ENCODE measurements around the gene ERCC6. TPM values are rescaled to one million over a fixed set of nuclear protein-coding genes. Genes with fewer than 3 reads are reported as not detected.
A peak's percentile ranks its signal among the peaks of the same experiment; 100 is the strongest.

Gene ERCC6
- total RNA-seq, 3 donors from 2014 or later, result 10.8 to 12.4 (median 11.1) TPM

GRCh38 chr10:49560526-49560925 is 21.6 kb upstream of the ERCC6 start:
- no peak overlapping the region for H3K4me3 Mint-ChIP-seq
- DNase-seq, result no peak
- no peak for ATAC-seq
- peaks cover 32% of the 10 kb centered on the region for H3K27me3 Mint-ChIP-seq (ENCODE audit: low read depth)
- peaks cover 2% of the 10 kb centered on the region for H3K9me3 Mint-ChIP-seq
- H3K4me1 Mint-ChIP-seq (ENCODE audit: low read depth), result no peaks in the 10 kb centered on the region
- H3K36me3 Mint-ChIP-seq (ENCODE audit: insufficient read depth), result no peaks in the 10 kb centered on the region

- DNase-seq (no peak), ATAC-seq (no peak)
- Mint-ChIP-seq H3K36me3 (ENCODE audit: insufficient read depth) (no peaks in the 10 kb centered on the region), H3K4me3 (no peak overlapping the region), H3K9me3 (peaks cover 7% of the 10 kb centered on the region), H3K27me3 (ENCODE audit: low read depth) (peaks cover 30% of the 10 kb centered on the region), H3K4me1 (ENCODE audit: low read depth) (no peaks in the 10 kb centered on the region)
Observed at GRCh38 chr10:49559476-49559875, 20.6 kb upstream of the ERCC6 start.

GRCh38 chr10:49558190-49558589 is 19.3 kb upstream of the ERCC6 start:
- Mint-ChIP-seq H3K27me3 (ENCODE audit: low read depth) (peaks cover 28% of the 10 kb centered on the region), H3K4me3 (no peak overlapping the region), H3K4me1 (ENCODE audit: low read depth) (no peaks in the 10 kb centered on the region), H3K9me3 (peaks cover 7% of the 10 kb centered on the region), H3K36me3 (ENCODE audit: insufficient read depth) (no peaks in the 10 kb centered on the region)
- no peak for ATAC-seq
- no peak for DNase-seq

GRCh38 chr10:49557681-49558080 is 18.8 kb upstream of the ERCC6 start:
- H3K27me3 Mint-ChIP-seq (ENCODE audit: low read depth), result peaks cover 25% of the 10 kb centered on the region
- ATAC-seq, result no peak
- H3K4me1 Mint-ChIP-seq (ENCODE audit: low read depth), result no peaks in the 10 kb centered on the region
- H3K36me3 Mint-ChIP-seq (ENCODE audit: insufficient read depth), result no peaks in the 10 kb centered on the region
- H3K9me3 Mint-ChIP-seq, result peaks cover 7% of the 10 kb centered on the region
- H3K4me3 Mint-ChIP-seq, result no peak overlapping the region
- no peak for DNase-seq

GRCh38 chr10:49556723-49557122 is 17.8 kb upstream of the ERCC6 start:
- H3K9me3 Mint-ChIP-seq, result peaks cover 7% of the 10 kb centered on the region
- H3K27me3 Mint-ChIP-seq (ENCODE audit: low read depth), result peaks cover 24% of the 10 kb centered on the region
- H3K4me3 Mint-ChIP-seq, result no peak overlapping the region
- ATAC-seq (no peak), DNase-seq (no peak)
- no peaks in the 10 kb centered on the region for H3K4me1 Mint-ChIP-seq (ENCODE audit: low read depth)
- H3K36me3 Mint-ChIP-seq (ENCODE audit: insufficient read depth), result no peaks in the 10 kb centered on the region

GRCh38 chr10:49552277-49552676 is 13.4 kb upstream of the ERCC6 start:
- Mint-ChIP-seq H3K9me3 (peaks cover 7% of the 10 kb centered on the region), H3K36me3 (ENCODE audit: insufficient read depth) (no peaks in the 10 kb centered on the region), H3K4me1 (ENCODE audit: low read depth) (no peaks in the 10 kb centered on the region), H3K27me3 (ENCODE audit: low read depth) (peaks cover 13% of the 10 kb centered on the region), H3K4me3 (no peak overlapping the region)
- DNase-seq (no peak), ATAC-seq (no peak)

- Mint-ChIP-seq H3K36me3 (ENCODE audit: insufficient read depth) (no peaks in the 10 kb centered on the region), H3K4me1 (ENCODE audit: low read depth) (no peaks in the 10 kb centered on the region), H3K4me3 (no peak overlapping the region), H3K9me3 (peaks cover 5% of the 10 kb centered on the region), H3K27me3 (ENCODE audit: low read depth) (peaks cover 12% of the 10 kb centered on the region)
- DNase-seq, result no peak
- ATAC-seq, result no peak
Observed at GRCh38 chr10:49550563-49550962, 11.6 kb upstream of the ERCC6 start.

GRCh38 chr10:49549640-49550346 is 10.9 kb upstream of the ERCC6 start:
- no peak overlapping the region for H3K4me3 Mint-ChIP-seq
- no peak for ATAC-seq
- no peaks in the 10 kb centered on the region for H3K4me1 Mint-ChIP-seq (ENCODE audit: low read depth)
- no peaks in the 10 kb centered on the region for H3K9me3 Mint-ChIP-seq
- no peak for DNase-seq
- peaks cover 12% of the 10 kb centered on the region for H3K27me3 Mint-ChIP-seq (ENCODE audit: low read depth)
- no peaks in the 10 kb centered on the region for H3K36me3 Mint-ChIP-seq (ENCODE audit: insufficient read depth)

- H3K4me3 Mint-ChIP-seq, result no peak overlapping the region
- ATAC-seq (no peak), DNase-seq (no peak)
- no peaks in the 10 kb centered on the region for H3K36me3 Mint-ChIP-seq (ENCODE audit: insufficient read depth)
- no peaks in the 10 kb centered on the region for H3K9me3 Mint-ChIP-seq
- peaks cover 8% of the 10 kb centered on the region for H3K4me1 Mint-ChIP-seq (ENCODE audit: low read depth)
- peaks cover 29% of the 10 kb centered on the region for H3K27me3 Mint-ChIP-seq (ENCODE audit: low read depth)
Observed at GRCh38 chr10:49543604-49544003, 4.7 kb upstream of the ERCC6 start.

GRCh38 chr10:49542353-49542752 is 3.4 kb upstream of the ERCC6 start:
- H3K4me3 Mint-ChIP-seq, result no peak overlapping the region
- H3K4me1 Mint-ChIP-seq (ENCODE audit: low read depth), result peaks cover 18% of the 10 kb centered on the region
- no peaks in the 10 kb centered on the region for H3K9me3 Mint-ChIP-seq
- H3K36me3 Mint-ChIP-seq (ENCODE audit: insufficient read depth), result no peaks in the 10 kb centered on the region
- DNase-seq, result no peak
- peaks cover 29% of the 10 kb centered on the region for H3K27me3 Mint-ChIP-seq (ENCODE audit: low read depth)
- ATAC-seq, result no peak

GRCh38 chr10:49541762-49542161 is 2.8 kb upstream of the ERCC6 start:
- no peak for DNase-seq
- Mint-ChIP-seq H3K4me3 (no peak overlapping the region), H3K9me3 (no peaks in the 10 kb centered on the region), H3K4me1 (ENCODE audit: low read depth) (peaks cover 19% of the 10 kb centered on the region), H3K27me3 (ENCODE audit: low read depth) (peaks cover 29% of the 10 kb centered on the region), H3K36me3 (ENCODE audit: insufficient read depth) (no peaks in the 10 kb centered on the region)
- ATAC-seq, result no peak

- no peaks in the 10 kb centered on the region for H3K9me3 Mint-ChIP-seq
- ATAC-seq, result no peak
- peak overlapping the region; percentile 86 for H3K4me3 Mint-ChIP-seq
Observed at GRCh38 chr10:49540056-49540797, 1.3 kb upstream of the ERCC6 start.

GRCh38 chr10:49539320-49539885 is 482 bp upstream of the ERCC6 start:
- Mint-ChIP-seq H3K4me3 (peak overlapping the region; percentile 86), H3K27me3 (ENCODE audit: low read depth) (peaks cover 26% of the 10 kb centered on the region), H3K4me1 (ENCODE audit: low read depth) (peaks cover 37% of the 10 kb centered on the region), H3K9me3 (no peaks in the 10 kb centered on the region), H3K36me3 (ENCODE audit: insufficient read depth) (peaks cover 5% of the 10 kb centered on the region)
- DNase-seq (no peak), ATAC-seq (peak; percentile 8 to 14)

More at GRCh38 chr10:49540056-49540797, 1.3 kb upstream of the ERCC6 start:
- Mint-ChIP-seq H3K27me3 (ENCODE audit: low read depth) (peaks cover 26% of the 10 kb centered on the region), H3K4me1 (ENCODE audit: low read depth) (peaks cover 31% of the 10 kb centered on the region), H3K36me3 (ENCODE audit: insufficient read depth) (peaks cover 5% of the 10 kb centered on the region)
- no peak for DNase-seq

- Mint-ChIP-seq H3K9me3 (no peaks in the 10 kb centered on the region), H3K4me1 (ENCODE audit: low read depth) (peaks cover 42% of the 10 kb centered on the region), H3K36me3 (ENCODE audit: insufficient read depth) (peaks cover 20% of the 10 kb centered on the region), H3K4me3 (no peak overlapping the region), H3K27me3 (ENCODE audit: low read depth) (no peaks in the 10 kb centered on the region)
- ATAC-seq (no peak), DNase-seq (no peak)
Observed at GRCh38 chr10:49534670-49535381, 4.1 kb downstream of the ERCC6 start.

Measured in activated T-cell treated with anti-CD3 and anti-CD28 coated beads, Interleukin-2, amount 50 U/mL, for 4 hours (primary cell).